IPS-NIHi7 (cell line): ENCODE measurements around the gene PCNX3.

Experiments
- DNase-seq: peaks from one replicate; pipeline ENCODE4 v3.0.0; 2012; ENCODE audit warnings: mixed read lengths; ENCODE audit errors: extremely low spot score

The PCNX3 gene

GRCh38 chr11:65598258-65598699 lies 17.3 kb upstream of the PCNX3 start:
- no peak for DNase-seq

DNA sequence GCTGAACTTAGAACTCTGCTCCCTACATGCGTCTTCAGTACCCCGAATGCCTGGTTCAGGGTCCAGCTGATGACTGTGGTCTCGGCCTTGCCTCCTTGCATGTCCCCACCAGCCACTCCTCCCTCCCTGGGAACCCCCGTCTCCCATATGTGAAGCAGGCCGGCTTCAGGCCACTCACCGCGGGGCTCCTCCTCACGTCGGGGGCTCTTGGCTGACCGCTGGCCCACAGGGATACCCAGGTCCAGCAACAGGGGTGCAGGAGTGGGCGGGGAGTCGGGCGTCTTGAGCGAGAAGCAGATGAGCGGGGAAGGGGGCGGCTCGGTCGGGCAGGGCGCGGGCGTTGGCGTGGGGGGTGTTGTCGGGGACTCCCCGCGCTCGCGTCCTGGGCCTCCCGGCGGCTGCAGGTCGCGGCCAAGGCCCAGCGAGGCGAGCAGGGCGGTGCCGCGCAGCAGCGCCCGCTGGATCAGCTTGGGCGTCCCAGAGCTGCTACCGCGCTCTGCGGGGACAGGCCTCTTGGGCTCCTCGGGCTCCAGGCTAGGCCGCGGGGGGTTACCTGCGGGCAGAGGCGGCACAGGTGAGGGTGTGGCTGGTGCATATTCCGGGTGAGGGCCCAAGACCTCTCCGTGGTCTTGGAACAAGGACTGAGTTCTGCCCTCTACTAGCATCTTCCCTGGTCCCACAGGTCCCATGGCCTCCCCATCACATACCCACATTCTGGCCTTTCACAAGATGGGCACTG lies 16.2 kb upstream of the PCNX3 start:
- no peak for DNase-seq

- no peak for DNase-seq
Measured at GRCh38 chr11:65599955-65600246, 15.7 kb upstream of the PCNX3 start.

DNA sequence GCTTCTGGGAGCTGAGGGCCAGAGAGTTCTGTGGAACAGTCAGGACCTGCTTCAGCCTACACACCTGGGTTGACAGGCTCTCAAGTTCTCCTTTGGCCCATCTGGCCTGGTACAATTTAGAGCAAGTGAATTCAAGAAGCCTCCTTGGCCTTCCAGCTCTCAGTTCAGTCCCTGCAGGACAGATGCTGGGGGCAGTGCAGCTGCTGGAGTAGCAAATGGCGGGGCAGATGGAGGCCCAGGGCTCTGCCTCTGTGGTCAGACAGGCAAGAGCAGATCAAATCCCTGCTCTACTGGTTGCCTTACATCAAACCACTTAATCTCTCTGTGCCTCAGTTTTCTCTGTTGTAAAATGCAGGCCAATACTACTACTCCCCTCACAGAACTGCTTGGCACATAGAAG lies 11.3 kb upstream of the PCNX3 start:
- DNase-seq = no peak

GRCh38 chr11:65606876-65607613 lies 8.5 kb upstream of the PCNX3 start:
- peak; percentile 99 for DNase-seq

- no peak for DNase-seq
Measured at GRCh38 chr11:65607614-65608426, 7.8 kb upstream of the PCNX3 start.

DNA sequence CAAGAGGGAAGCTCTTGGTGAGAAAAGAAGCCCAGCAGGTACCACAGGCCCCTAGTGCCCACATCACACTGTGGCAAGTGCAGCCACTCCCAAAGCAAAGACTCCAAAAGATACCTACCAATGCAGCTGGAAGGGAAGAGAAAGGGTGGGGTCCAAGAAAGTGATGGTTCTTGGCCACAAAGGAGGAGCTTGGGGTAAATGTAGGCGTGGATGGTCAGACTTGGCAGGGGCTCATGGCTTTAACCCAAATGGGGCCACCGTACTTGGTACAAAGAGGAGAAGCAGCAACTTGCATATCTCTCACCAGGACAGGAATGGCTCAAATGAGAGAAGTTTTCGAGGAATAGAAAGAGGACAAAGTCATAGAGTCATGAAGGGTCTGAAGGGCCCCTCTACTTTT lies 6.3 kb upstream of the PCNX3 start:
- no peak for DNase-seq

DNA sequence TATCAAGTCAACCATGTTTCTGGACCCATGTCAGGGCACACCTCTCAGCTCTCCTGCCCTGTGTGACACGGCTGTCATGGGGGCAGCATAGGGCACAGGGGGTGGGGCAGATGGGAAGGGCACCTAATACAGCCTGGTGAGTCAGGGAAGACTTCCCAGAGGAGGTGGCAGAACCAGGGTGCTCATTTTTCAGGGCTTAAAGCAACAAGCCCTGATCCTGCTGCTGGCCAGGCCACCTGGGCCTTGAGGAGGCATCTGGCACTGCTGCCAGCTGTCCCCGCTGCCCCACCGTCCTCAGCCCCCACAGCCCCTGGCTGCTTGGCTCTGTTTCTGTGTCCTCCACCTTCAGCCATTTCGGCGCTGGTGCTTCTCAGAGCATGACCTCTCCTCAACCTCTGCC lies 5.9 kb upstream of the PCNX3 start:
- no peak for DNase-seq

DNA sequence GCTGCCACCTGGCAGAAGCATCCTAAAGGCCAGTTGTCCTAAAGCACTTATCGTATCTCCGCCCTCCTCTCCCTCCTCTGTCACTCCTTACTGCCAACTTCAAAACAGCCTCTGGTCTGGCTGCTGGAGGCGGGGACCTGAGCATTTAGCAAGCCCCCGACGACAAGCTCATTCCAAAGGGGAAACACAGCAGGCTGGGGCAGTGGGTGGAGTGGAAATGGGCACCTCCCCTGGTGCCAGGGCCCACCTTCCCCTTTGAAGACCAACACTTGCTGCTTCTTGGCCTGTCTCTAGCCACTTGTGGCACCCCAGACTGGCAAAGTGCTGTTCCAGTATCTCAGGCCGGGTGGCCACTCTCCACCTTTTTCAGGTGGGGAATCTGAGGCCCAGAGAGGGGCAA lies 5.2 kb upstream of the PCNX3 start:
- DNase-seq = no peak

GRCh38 chr11:65611028-65611757 lies 4.4 kb upstream of the PCNX3 start:
- DNase-seq = no peak

DNA sequence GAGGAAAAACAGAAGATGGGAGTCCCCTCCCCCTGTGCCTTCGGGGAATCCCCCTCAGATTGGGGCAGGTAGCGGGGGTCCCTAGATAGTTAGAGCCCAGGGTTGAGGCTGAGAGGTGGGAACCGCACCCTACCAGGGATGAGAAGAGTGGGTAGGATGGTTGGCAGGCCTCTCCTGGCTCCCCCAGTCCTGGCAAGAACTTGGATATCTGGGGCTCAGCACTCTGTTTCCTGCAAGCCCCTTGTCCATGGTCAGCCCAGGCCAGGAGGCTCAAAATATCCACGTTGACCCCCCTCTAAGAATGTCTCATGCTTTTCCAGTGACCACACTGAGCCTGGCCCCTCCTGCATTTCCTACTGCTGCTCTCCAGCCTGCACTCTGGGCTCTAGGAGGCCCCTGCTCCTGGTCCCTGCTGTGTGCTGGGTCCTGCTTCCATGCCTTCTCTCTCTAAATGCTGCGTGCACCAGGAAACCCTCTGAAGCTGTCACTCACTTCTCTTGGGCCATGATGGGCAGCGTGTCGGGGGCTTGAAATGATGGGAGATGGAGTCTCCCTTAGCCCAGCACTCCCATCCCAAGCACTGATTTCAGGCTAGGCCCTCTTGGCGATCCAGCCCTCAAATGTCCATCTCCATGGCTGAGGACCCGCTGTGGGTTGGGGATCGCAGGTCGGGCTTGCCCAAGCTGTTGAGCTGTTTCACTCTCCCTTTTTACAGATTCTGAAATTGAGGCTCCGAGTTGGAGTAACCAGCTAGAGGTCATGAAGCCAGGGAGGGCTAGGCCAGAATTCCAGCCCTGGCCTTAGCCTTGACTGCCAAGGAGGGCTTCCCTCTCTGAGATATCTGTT lies 3.6 kb upstream of the PCNX3 start:
- no peak for DNase-seq

DNA sequence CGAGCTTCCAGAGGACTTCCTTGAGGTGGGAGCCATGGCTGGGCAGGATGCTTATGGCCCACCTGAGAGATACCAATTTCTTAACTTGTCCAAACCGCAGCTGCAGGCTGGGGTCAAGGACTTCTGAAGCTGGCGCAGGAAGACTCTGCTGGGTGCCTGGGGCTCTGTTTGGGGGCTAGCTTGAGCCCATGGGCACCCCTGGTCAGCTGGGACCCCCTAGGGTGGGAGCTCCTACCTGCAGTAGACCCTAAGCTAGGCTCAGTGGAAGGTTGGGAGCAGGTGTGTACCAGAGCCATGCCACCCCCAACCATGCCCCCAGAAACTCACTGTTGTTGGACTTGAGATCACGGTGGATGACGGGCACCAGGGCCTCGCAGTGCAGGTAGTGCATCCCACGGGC lies 2.9 kb upstream of the PCNX3 start:
- no peak for DNase-seq

GRCh38 chr11:65613091-65613928 lies 2.3 kb upstream of the PCNX3 start:
- DNase-seq = no peak

GRCh38 chr11:65615950-65616574 lies 486 bp downstream of the PCNX3 start:
- DNase-seq = peak; percentile 82

DNA sequence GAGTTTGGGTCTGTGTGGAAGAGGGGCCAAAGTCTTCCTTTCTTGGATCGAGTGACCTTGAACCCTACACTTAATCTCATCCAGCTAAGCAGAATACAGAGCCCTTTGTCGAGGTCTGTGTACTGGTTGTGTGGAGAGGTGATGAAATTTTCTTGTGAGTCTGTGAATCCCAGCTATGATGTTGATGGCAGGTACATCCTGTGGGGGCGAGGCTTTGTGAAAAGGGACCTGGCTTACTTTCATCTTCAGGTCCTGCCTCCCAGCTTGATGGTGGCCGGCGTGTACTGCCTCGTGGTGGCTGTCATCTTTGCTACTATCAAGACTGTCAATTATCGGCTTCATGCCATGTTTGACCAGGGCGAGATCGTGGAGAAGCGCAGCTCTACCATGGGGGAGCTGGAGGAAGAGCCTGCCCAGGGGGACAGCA lies 1.0 kb downstream of the PCNX3 start:
- DNase-seq = no peak

DNA sequence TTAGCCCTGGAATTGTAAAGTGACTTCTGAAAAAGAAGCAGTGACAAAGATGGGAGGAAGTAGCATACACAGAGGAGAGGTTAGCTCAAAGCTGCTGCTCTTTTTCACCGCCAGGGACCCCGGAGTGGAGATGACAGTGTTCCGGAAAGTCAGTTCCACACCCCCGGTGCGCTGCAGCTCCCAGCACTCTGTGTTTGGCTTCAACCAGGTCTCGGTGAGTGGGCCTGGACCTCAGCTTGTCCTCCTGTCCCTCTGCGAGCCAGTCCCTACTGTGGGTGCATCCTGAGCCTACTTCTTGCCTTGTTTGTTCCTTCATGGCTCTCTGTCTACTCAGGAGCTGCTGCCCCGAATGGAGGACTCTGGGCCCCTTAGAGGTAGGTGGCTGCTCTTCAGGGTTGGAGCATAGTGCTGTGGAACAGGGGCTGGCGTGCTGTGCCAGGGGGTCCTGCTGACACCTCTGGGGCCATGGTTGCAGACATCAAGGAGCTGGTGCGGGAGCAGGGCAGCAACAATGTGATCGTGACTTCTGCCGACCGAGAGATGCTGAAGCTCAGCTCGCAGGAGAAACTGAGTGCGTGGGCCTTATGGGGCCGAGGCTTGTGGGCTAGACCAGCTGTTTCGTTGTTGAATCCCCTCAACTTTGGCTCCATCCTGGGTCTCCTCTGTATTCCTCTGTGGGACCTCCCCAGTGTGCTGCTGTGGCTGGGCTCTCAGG lies 1.7 kb downstream of the PCNX3 start:
- no peak for DNase-seq

DNA sequence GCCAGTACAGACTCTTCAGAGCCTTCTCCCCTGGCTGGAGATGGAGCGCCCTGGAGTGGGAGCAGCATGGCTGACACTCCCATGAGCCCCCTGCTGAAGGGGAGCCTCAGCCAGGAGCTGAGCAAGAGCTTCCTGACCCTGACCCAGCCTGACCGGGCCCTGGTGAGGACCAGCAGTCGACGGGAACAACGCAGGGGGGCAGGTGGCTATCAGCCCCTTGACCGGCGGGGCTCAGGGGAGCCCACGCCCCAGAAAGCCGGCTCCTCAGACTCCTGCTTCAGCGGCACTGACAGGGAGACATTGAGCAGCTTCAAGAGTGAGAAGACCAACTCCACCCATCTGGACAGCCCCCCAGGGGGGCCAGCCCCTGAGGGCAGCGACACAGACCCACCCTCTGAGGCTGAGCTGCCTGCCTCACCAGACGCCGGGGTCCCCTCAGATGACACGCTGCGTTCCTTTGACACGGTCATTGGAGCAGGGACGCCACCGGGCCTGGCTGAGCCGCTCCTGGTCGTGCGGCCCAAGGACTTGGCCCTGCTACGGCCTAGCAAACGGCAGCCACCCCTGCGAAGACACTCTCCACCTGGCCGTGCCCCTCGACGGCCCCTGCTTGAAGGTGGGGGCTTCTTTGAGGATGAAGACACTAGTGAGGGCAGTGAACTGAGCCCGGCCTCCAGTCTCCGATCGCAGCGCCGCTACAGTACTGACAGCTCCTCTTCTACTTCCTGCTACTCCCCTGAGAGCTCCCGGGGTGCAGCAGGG lies 2.6 kb downstream of the PCNX3 start:
- DNase-seq = no peak

DNA sequence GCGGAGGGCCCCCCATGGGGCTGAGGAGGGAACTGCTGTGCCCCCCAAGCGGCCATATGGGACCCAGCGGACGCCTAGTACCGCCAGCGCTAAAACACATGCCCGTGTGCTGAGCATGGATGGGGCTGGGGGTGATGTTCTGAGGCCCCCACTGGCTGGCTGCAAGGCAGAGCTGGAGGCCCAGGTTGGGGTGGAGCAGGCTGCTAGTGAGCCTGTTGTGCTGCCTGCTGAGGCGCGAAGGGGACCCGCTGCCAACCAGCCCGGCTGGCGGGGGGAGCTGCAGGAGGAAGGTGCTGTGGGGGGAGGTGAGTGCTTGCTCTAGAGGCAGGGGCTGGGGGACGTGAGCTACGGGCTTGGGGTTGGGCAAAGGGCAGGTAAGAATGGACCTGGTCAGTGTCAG lies 3.2 kb downstream of the PCNX3 start:
- no peak for DNase-seq
